Body of pancreas (tissue), 4 donors: ENCODE results near the gene UBASH3A. TPM values are rescaled to one million over a fixed set of nuclear protein-coding genes. Genes with fewer than 3 reads are reported as not detected.
A peak's percentile ranks its signal among the peaks of the same experiment; 100 is the strongest.

Experiments used
- ATAC-seq: fragments of 150-250 bp; one replicate; pipeline ENCODE4 v1.9.1; 2016
- DNase-seq, 4 donors: peaks; one replicate each; pipeline ENCODE4 v3.0.0-alpha.2; 2019
- H3K27ac ChIP-seq, 4 donors: fragments of 200-600 bp; sonication (generic); 1 replicate in 3 of 4; 2 replicates in 1 of 4; pipeline versions ENCODE4 v1.5.1 to v1.6.1; 2016 to 2019; ENCODE audit warnings: mild to moderate bottlenecking in 1 of 4, mixed read lengths in 1 of 4, moderate library complexity in 1 of 4
- H3K27me3 ChIP-seq, 2 donors: fragments of 200-600 bp; sonication (generic); one replicate each; pipeline ENCODE4 v1.6.0; 2016; ENCODE audit warnings: mild to moderate bottlenecking in 1 of 2
- H3K36me3 ChIP-seq, 2 donors: fragments of 200-600 bp; sonication (generic); replicated peaks in 1 of 2; 2 replicates each; pipeline ENCODE4 v1.5.1; 2016; ENCODE audit warnings: low read depth in 2 of 2; ENCODE audit not compliant: insufficient read depth in 1 of 2
- H3K4me1 ChIP-seq: fragments of 200-600 bp; sonication (generic); one replicate; pipeline ENCODE4 v1.6.0; 2016
- H3K4me3 ChIP-seq, 2 donors: fragments of 200-600 bp; sonication (generic); 1 replicate in 1 of 2; 2 replicates in 1 of 2; pipeline ENCODE4 v1.5.1; 2016 to 2019
- H3K9me3 ChIP-seq, 3 donors: fragments of 200-600 bp; sonication (generic); 1 replicate in 2 of 3; 2 replicates in 1 of 3; pipeline ENCODE4 v1.5.1; 2016
- POLR2A ChIP-seq, 3 donors: fragments of 450-650 bp; IDR thresholded peaks; one replicate each; pipeline ENCODE4 v1.6.1; 2016; ENCODE audit warnings: antibody characterized with exemption in 3 of 3, mild to moderate bottlenecking in 2 of 3
- WGBS, 2 donors: methylation state at CpG; one replicate each; pipeline ENCODE4 v1.1.5; 2017; 5-methylcytosine and 5-hydroxymethylcytosine counted together
- intact Hi-C: fragments of 100-400 bp; cut with DNase I; formaldehyde crosslinking; loops from one replicate; pipeline ENCODE4 v1.15.1; 2023
- total RNA-seq, 2 donors: library from RNA; depleted of rRNA; stranded (reverse); fragments of >200 nt; gene quantifications; one replicate each; pipeline ENCODE4 v1.1.0, GENCODE V29; 2016
- TF ChIP-seq, protein P1 (sequence below), 7 experiments: fragments of 450-650 bp in 4 of 7; fragments of 200-600 bp in 3 of 7; sonication (generic) in 3 of 7; IDR thresholded peaks; one replicate each; pipeline ENCODE4 v1.5.1; 2016 to 2019; ENCODE audit warnings: antibody characterized with exemption in 7 of 7

The UBASH3A gene
- total RNA-seq, 2 donors from 2014 or later: 0.26 TPM; not detected in 1

DNA sequence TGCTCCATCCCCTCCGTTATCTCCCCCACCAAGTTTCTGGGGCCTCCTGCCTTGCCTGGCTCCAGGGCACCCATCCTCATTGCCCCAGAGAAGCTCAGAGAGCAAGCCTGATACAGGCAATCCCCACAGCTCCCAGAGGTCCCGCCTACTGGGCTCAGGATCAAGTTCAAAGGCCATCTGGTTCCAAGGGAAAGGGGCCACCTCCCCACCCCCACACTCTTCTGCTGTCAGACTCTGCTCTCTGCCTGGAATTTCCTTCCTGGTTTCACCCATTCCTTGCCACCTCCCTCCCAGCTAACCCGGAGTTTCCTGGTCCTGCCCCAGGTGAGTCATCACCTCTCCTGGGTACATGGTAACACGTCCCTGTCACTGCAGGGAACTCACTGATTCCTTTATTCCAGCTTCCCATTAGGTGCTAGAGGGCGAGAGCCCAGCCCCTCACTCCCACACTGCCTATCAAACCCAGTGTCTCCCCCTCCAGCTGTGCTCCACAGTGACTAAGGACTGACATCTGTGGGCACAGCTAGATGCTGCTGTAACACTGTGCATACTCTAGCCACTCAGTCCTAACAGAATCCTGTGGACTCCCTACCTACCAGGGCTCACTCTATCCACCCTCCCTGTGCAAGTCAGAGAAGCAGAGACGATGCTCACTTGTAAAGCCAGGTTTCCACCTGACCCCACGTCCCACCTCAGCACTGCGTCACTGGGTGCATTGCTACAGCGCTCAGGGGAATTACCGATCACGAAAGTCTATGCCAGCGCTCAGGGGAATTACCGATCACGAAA lies 70.5 kb downstream of the UBASH3A start:
- intact Hi-C loops: no loop called here
- Histone ChIP-seq H3K36me3 (no peaks in the 10 kb centered on the region), H3K27me3 (no peaks in the 10 kb centered on the region), H3K27ac (peak overlapping the region; percentile 40 to 84 (median 72)), H3K9me3 (no peaks in the 10 kb centered on the region), H3K4me1 (peaks cover 21% of the 10 kb centered on the region), H3K4me3 (no peak overlapping the region)
- ATAC-seq: peak; percentile 95
- TF ChIP-seq POLR2A (IDR thresholded peaks at IDR 0.05): peak in 2 of 3 donors; percentile 18 to 19
- TF ChIP-seq, protein P1, sequence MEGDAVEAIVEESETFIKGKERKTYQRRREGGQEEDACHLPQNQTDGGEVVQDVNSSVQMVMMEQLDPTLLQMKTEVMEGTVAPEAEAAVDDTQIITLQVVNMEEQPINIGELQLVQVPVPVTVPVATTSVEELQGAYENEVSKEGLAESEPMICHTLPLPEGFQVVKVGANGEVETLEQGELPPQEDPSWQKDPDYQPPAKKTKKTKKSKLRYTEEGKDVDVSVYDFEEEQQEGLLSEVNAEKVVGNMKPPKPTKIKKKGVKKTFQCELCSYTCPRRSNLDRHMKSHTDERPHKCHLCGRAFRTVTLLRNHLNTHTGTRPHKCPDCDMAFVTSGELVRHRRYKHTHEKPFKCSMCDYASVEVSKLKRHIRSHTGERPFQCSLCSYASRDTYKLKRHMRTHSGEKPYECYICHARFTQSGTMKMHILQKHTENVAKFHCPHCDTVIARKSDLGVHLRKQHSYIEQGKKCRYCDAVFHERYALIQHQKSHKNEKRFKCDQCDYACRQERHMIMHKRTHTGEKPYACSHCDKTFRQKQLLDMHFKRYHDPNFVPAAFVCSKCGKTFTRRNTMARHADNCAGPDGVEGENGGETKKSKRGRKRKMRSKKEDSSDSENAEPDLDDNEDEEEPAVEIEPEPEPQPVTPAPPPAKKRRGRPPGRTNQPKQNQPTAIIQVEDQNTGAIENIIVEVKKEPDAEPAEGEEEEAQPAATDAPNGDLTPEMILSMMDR (IDR thresholded peaks at IDR 0.05): no peak
- WGBS, 2 donors: 66 to 71% methylated on average over 14 of the region's 14 CpGs
- peak; percentile 69 to 90 (median 79) for DNase-seq

DNA sequence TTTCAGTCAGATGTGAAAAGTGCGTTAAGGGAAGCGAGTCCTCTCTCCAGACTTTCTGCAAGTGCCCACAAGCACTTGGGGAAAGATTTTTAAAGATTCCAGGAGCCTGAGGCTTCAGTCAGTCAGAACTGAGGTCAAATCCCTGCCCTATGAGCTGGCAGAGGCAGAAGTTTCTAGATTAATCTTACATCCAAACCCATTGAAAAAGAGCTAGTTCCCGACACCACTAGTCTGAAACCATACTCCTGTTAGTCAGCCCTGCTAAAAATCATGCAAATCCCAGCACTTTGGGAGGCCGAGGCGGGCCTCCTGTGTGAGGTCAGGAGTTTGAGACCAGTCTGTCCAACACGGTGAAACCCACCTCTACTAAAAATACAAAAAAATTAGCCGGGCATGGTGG lies 71.3 kb downstream of the UBASH3A start:
- H3K27ac ChIP-seq: peak overlapping the region in 3 of 4 donors; percentile 65 to 84 (median 78)
- WGBS, 2 donors: 88 to 89% methylated on average over 4 to 7 of the region's 7 CpGs

DNA sequence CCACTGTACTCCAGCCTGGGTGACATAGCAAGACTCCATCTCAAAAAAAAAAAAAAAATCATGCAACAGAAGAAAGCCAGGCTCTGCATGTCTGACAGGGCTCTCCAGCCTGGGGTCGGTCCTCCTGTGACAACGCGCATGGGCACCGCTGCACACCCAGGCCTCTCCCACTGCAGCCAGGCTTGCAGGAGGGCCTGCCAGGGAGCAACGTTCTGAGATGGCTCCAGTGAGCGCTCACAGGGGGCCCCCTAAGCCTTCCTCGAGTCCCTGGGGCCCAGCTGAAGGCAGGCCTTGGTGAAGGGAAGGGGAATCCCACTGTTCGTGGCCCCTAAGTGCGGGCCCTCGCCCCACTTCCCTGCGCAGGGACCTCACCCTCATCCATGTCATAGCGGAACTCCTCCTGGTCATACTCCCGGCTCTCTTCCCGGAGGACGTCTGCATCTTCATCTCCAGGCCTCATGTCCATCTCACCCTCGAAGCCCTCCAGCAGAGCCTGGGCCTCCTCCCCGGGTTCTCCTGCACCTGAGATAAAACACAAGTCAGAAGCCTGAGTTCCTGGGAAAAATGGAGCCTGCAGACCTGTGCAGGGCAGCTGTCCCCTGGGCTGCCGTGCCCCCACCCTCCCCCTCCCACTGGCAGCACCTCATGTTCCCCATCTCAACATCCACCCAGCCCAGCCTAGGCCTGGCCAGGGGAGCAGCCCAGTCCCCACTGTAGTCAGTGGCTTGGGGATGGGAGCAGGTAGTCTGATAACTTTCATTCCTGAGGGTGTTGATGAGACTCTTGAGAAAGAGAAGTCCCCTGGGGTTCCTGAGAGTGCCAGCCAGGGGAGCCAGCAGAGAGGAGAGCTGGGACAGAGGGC lies 72.1 kb downstream of the UBASH3A start:
- peaks cover 21% of the 10 kb centered on the region for H3K4me1 ChIP-seq
- no peaks in the 10 kb centered on the region for H3K9me3 ChIP-seq
- no peaks in the 10 kb centered on the region for H3K36me3 ChIP-seq
- no peak overlapping the region for H3K4me3 ChIP-seq
- no peaks in the 10 kb centered on the region for H3K27me3 ChIP-seq
- DNase-seq (no peak), ATAC-seq (no peak)
- TF ChIP-seq POLR2A (IDR thresholded peaks at IDR 0.05): no peak
- H3K27ac ChIP-seq: no peak overlapping the region
- 82 to 85% methylated on average over 5 to 18 of the region's 18 CpGs for WGBS, 2 donors
- intact Hi-C loops: no loop called here

More for the DNA sequence above, 71.3 kb downstream of the UBASH3A start:
- TF ChIP-seq POLR2A (IDR thresholded peaks at IDR 0.05): no peak
- TF ChIP-seq, protein P1 (IDR thresholded peaks at IDR 0.05): no peak
- Histone ChIP-seq H3K4me1 (peaks cover 21% of the 10 kb centered on the region), H3K27me3 (no peaks in the 10 kb centered on the region), H3K36me3 (no peaks in the 10 kb centered on the region), H3K4me3 (no peak overlapping the region), H3K9me3 (no peaks in the 10 kb centered on the region)
- ATAC-seq (no peak), DNase-seq (no peak)
- intact Hi-C loops: no loop called here

GRCh38 chr21:42476388-42477331 lies 73.0 kb downstream of the UBASH3A start:
- no peak for TF ChIP-seq POLR2A (IDR thresholded peaks at IDR 0.05)
- TF ChIP-seq, protein P1 (IDR thresholded peaks at IDR 0.05): no peak
- WGBS, 2 donors: 89 to 90% methylated on average over 16 to 21 of the region's 25 CpGs
- DNase-seq: no peak

More at GRCh38 chr21:42476388-42477331, 73.0 kb downstream of the UBASH3A start:
- Histone ChIP-seq H3K9me3 (no peaks in the 10 kb centered on the region), H3K4me3 (no peak overlapping the region), H3K36me3 (no peaks in the 10 kb centered on the region), H3K27ac (no peak overlapping the region), H3K27me3 (no peaks in the 10 kb centered on the region), H3K4me1 (peaks cover 21% of the 10 kb centered on the region)
- no peak for ATAC-seq
- intact Hi-C loops: no loop called here
